NCI-H748 (cell line): ENCODE data around the gene KCNJ8.

Experiments
- DNase-seq: peaks from one replicate; lab custom pipeline; 2025; ENCODE audit not compliant: unreplicated experiment; lab: John Stamatoyannopoulos, UW

Gene KCNJ8

DNA sequence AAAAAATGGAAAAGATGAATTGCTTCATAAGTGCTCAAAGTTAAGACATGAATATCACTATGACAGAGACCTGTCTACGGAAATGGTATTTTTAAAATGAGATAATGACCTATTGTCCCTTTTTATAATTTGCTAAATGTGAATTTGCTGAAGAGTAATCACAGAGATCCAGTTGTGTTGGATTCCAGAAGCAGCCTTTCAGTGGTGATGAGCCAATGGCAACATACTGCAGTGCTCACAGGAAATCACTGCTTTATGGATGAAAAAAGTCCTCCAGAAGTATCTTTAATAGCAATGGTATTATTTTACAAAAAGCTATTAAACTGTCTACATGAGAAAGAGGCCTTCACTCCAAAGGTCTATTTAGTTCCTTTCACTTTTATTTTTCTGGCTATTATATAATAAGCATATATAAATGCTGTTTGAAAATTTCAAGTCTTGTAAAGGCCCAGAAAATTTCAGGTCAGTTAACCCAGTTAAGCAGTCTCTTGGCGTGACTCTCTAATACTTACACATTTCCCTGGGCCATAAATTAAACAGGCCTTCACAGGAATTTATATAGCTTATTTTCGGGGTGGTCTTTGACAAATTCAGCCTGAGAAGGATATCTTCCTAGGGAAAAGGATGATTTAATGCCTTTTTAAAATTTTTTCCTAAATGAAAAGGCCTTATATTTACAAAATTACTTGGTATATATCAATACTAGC lies 55.4 kb downstream of the KCNJ8 start:
- no peak for DNase-seq

DNA sequence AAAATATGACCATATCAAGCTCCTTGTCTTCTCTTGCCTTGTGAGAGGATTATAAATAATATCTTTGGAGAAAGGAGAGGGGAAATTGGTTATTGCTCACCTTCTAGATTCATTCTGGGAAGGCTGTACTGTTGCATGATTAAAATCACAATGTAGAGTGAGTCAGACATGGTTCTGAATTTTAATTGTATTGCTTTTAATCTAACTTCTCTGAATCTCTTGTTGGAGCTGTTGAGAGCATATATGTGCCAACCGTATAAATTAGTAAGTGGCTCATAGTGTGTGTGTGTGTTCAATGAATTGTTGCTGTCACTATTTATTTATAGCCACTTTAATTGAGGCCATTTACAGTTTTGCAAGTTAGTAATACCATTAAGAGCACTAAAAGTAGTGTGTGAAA lies 56.1 kb downstream of the KCNJ8 start:
- no peak for DNase-seq

DNA sequence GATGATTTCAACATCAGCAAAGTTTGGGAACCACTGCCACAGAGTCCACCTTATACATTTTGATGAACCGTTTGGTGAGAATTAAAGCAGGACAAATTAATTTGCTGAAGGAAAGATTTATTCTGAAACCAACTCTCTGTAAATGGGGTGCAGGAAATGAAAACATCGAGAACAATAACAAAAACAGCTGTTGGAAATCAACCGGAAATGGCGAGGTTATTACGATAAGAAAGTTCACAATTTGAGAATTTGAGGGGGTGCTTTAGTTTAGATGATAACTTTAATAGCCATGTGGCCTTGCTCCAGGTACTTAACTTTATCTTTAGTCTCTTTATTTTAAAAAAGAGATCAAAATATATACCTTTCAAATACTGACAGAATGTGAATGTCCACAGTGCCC lies 56.7 kb downstream of the KCNJ8 start:
- no peak for DNase-seq

DNA sequence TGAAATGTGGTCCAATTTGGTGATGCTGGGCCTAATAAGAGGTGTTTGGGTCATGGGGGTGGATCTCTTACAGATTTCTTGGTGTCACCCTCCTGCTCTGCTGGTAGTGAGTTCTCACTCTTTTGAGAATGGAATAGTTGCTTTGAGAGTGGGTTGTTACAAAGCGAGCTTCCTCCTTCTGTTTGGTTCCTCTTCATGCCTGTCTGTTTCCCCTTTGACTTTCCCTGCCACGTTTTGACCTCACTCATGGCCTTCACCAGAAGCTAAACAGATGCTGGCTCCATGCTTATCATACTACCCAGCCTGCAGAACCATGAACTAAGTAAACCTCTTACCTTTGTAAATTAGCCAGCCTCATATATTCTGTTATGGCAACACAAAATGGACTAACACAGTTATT lies 59.1 kb downstream of the KCNJ8 start:
- no peak for DNase-seq
